Stimulated activated CD4-positive, alpha-beta T cell treated with anti-CD3 and anti-CD28 coated beads, TNF-alpha, amount 100 ng/mL, for 24 hours (primary cell): ENCODE measurements around the gene CMKLR1.

ENCODE experiments used
- DNase-seq, 3 experiments: peaks; one replicate each; pipeline ENCODE4 v3.0.0-alpha.2; 2020; ENCODE audit warnings: low read depth in 3 of 3

CMKLR1 gene, protein sequence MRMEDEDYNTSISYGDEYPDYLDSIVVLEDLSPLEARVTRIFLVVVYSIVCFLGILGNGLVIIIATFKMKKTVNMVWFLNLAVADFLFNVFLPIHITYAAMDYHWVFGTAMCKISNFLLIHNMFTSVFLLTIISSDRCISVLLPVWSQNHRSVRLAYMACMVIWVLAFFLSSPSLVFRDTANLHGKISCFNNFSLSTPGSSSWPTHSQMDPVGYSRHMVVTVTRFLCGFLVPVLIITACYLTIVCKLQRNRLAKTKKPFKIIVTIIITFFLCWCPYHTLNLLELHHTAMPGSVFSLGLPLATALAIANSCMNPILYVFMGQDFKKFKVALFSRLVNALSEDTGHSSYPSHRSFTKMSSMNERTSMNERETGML

DNA sequence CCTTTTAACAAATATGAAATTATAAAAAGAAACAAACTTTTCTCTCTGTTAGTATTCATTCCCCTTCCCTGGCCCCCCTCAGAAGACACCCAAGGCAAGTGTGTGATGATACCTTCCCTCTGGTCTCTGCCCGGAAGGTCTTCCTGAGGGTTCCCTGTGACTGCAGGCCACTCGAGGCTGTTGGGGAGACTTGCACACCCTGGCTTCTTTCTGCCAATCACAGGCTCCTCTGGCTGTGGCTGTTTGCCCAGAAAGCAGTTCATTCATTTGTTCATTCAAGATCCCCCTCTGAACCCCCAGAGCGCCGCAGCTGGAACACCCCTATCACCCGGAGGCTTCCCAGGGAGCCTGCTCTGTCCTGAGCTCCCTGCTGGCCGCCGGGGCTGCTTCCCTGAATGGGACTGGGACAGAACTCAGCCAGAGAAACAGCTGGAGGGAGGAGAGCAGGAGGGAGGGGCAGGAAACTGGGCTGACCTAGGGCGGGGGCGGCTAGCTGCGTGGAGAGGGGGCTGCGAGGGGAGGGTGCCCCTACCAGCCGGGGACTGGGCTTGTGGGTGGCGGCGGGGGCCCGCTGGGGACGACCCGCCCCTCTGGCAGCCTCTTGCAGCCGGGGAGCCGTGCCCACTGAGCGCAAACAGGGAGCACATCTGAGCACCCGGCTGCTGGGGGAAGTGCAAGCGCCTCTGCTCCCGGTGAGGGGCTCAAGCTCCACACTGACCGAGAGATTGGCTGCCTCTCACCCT, at the start of gene CMKLR1:
Gene CMKLR1, minus strand, starts transcription at position 397 of the 743 bp plus-strand sequence. CDS start 45,720 bp downstream, outside the sequence.
- DNase-seq = no peak

DNA sequence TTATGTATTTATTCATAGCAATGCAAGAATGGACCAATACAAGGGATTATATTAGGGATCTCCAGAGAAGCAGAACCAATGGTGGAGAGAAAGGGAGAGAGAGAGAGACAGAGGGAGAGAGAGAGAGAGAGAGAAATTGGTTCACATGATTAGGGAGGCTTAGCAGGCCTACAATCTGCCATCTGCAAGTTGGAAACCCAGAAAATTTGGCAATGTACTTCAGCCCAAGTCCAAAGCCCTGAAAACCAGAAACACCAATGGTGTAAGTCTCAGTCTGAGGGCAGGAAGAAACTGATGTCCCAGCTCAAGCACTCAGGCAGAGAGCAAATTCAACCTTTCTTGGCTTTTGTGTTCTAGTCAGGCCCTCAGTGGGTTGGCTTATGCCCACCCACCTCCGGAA, 48.7 kb upstream of the CMKLR1 start:
- DNase-seq = no peak

DNA sequence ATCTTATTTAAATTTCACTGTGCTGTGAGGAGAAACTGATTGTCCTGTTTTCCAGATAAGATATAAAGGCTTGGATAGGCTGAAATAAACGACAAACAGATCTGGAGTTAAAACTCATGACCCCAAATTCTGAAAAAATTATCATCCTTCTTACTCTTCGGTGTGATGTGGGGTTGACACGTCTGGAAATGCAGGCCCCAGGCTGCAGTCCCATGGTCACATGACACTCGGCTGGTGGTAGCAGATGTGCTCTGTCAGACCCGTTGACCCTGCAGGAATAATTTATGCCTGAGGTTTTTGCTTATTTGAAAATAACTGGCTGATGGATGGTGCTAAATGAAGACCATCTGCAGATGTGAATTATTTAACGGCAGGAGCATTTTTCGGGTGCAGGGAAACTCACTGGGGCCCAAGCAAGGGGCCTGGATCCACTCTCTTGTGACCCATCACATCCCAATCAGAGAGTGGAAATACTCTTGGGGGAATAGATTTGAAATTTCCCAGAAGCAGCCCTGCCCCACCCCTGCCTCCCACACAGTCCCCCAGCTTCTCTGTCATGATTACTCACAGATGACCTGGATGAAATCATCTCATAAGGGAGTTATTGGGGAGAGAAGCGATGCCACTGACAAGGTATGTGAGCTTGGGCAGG, 47.7 kb upstream of the CMKLR1 start:
- DNase-seq = no peak

DNA sequence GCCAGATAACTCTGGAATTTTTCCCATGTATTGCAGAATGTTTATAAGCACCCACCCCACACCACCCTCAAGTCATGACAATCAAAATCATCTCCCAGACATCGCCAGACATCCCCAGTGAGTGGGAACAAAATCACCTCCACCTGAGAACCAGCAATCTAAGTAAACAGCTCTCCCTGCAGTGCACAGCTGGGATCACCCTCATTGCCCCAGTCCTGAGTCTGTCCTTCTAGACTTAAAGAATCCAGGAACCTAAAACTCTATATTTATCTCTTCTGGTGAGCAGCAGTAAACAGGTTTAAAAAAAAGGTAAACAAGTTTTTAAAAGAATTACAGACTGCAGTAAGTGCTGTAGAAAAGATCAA, 43.3 kb upstream of the CMKLR1 start:
- DNase-seq = no peak

DNA sequence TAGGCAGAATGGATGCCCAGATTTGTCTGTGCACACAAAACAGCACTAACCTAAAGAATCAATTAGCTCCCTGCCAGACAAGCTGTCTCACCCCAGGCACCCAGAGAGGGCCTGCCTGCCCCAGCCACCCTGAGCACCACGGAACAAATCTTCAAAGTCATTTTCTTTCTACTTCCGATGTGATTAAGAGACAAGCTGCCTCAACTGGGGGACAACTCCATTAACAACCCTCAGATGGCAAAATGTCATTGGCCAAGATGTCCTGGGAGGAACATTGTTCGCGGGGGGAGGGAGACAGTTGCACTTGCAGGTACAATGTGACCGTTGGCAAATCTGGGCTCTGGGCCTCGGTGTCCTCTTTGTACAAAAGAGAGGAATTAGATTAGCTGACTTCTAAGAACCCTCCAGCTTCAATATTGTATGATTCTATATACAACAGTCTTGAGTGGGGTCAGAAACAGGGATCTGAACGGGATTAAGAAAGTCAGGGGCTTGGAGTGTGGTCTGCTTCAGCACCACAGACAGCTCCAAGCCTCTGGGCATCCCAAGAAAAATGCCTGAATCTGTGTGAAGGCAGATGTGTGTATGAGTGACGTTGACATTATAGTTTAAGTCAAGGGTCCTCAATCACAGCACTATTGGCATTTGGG, 42.8 kb upstream of the CMKLR1 start:
- no peak for DNase-seq

DNA sequence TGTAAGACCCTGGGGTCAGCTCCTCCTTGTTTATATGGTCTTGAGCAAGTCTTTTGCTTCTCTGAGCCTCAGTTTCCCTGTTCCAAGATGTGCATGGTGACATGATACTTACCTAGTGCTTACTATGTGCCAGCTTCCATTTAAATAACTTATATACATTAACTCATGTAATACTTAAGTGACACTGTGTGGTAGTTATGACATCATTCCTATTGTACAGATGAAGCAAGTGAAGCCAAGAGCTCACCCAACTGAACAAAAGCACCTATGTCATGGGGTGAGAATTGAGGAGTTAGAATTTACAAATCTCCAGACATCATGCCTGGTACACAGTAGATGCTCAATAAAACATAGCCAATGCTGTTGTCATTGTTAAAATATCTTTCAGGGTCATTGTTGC, 41.3 kb upstream of the CMKLR1 start:
- no peak for DNase-seq

DNA sequence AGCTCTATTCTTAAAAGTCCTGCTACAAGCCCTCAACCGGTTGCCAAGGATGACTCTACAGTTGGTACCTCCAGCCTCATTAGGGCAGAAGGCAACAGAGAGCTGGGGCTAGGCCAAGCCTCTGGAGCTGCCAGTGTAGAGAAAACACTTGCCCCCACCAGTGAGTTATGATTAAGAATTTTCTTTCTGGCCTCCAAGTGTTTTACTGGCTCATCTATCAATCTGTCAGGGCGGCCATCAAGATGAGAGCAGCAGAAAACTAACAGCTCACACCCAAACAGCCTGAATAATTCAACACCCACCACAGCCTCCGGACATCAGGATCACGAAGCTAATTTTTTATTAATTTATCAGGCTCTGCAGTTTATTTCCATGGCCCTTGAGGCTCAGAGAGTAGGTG, 40.7 kb upstream of the CMKLR1 start:
- DNase-seq = no peak

DNA sequence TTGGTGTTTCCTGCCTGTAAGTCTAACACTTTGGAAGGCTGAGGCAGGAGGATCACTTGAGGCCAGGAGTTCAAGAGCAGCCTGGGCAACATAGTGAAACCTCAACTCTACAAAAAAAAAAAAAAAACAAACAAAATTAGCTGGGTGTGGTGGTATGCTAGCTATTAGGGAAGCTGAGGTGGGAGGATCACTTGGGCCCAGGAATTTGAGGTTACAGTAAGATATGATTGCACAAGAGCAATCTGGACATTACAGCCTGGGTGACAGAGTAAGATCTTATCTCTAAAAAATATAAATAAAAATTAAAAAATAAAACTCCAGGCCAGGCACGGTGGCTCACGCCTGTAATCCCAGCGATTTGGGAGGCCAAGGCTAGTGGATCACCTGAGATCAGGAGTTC, 39.8 kb upstream of the CMKLR1 start:
- no peak for DNase-seq

DNA sequence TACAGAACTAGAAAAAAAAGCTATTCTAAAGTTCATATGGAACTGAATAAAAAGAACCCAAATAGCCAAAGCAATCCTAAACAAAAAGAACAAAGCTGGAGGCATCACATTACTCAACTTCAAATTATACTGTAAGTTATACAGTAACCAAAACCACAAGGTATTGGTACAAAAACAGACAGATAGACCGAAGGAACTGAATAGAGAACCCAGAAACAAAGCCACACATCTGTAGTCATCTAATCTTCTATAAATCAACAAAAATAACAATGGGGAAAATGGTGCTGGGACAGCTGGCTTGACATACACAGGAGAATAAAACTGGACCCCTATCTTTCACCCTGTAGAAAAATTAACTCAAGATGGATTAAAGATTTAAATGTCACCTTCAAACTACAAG, 38.1 kb upstream of the CMKLR1 start:
- no peak for DNase-seq

DNA sequence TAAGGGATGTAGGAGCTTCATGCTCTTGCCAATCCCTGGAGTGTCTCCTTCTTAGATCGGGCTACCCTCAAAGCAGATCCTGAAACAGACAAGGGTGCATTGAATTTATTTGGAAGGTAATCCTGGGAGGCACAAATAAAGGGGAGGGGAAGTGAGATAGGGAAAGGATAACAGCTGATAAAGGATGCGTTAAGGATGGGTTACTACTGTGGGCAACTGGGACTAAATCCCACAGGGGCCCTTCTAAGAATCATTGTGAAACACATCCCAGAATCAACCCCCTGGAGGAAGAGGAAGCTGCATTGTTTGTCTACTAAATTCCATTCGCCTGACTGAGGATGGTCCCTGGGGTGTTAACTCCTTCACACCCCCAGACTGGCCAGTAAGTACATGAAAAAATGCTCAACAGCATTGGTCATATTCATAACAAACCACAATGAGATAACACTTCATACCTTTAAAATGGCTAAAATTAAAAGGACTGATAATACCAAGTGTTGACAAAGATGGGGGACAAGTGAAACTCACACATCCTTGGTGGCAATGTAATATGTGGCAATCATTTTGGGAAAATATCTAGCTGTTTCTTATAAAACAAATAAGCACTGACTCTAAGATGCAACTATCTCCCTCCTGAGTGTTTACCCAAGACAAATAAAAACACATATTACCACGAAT, 37.0 kb upstream of the CMKLR1 start:
- DNase-seq = no peak

DNA sequence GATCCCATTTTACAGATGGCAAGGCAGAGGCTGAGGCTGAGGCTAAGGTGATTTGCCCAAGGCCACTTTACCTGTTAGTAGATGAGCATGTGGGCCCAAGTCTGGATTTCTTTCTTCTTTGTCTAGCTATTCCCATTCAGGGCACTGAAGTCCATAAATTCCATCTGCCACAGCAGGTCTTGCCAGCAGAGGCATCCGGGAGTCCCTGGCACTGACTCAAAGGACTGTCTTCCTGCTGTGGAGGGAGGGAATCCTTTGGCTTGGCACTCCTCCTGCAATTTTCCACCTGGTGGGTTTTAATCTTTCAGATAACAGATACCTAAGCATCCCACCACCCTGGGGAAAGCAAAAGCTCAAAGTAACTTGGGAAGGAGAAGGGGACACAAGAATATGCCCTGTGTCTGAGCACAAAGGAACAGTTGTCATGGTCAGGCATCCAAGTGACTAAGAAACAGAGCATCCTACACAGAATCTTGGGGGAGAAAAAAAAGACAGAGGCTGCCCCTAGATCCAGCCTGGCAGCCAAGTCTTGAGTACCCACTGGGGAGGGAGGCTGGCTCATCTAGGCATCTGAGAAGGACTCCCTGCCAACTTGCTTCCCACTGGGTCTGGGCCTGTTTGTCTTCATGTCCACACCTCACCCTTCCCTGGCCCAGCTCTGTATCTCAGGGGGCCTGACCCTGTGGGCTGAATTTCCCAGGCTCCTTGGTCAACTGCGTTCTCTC, 35.6 kb upstream of the CMKLR1 start:
- DNase-seq = no peak

DNA sequence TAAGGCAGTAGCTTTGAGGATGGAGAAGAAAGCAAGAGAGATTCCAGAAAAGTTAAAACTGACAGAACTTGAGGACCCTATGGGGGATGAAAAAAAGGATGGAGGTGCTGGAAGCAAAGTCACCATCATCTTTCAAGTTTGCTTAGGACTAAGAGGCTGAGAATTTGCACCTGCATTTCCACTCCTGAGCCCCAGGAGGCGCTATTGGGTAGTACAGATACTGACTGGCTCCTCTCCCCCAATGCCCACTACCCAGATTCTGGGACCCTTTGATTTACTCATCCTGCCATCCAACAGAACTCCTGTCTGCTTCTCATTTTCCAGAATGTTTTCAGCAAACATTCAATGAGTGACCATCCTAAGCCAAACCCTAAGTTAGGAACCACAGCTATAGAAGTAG, 34.0 kb upstream of the CMKLR1 start:
- no peak for DNase-seq

DNA sequence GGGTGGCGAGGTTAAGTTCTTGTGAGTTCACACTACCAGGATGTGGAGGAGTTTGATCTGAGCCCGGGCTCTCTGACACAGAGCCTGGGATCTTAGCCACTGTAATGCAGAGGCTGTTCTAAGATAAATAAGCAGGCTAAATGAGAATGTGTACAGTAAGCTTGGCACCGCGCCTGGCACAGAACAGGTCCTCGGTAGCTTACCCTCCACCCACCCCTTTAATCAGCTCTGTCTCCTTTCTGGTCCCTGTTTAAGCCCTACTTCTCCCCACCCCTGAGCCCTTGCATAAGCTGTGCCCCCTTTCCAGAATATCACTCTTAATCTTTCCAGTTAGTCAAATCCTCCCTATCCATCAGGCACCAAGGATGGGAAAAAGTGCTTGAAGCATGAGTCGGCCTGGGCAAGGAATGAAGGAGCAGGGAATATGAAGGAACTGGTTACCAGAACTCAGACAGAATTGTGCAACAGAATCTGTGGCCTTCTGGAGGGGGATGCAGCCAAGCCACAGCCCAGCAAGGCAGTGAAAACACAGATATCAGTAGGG, 32.8 kb upstream of the CMKLR1 start:
- DNase-seq = no peak

DNA sequence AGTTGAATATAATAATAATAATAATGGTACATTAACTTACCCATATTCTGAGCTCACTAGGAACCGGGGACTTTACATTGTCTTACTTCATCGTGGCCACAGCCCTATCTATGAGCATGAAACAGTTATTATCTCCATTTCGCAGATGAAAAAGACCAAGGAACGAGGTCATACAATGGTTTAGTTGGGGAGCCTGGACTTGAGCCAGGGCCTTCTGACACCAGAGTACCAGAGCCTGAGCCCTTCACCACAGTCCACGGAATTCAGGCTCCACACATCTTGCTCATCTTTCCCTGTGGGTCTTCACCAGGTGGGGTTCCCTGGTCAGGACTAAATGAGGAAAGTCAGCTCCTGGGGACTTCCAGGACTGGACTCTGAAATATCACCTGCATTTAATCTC, 31.3 kb upstream of the CMKLR1 start:
- no peak for DNase-seq

DNA sequence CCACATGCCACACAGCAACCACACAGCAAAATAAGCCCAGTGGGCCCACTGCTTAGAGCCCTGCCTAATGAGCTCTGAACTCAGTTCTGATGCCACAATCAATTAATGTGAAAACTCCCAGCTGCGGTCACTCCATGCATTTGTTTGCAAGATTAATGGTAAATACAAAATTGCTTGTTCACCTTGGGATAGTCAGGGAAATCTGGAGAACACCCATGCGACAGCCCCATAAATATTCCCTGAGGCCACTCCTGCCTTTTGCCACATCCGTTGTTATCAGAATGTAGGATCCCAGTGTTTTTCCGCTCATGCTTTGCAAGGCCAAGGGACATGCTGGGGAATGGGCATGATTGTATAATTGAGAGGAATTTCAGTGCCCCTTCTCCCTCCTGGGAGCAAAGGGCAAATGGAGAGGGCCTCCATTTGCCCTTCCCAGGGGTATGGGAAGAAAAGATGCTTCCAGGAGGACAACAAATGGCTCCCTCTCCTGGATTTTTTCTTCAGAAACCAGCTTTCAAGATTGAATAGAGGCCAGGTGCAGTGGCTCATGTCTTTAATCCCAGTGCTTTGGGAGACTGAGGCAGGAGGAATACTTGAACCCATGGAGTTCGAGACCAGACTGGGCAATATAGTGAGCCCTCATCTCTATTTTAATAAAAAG, 30.8 kb upstream of the CMKLR1 start:
- no peak for DNase-seq

DNA sequence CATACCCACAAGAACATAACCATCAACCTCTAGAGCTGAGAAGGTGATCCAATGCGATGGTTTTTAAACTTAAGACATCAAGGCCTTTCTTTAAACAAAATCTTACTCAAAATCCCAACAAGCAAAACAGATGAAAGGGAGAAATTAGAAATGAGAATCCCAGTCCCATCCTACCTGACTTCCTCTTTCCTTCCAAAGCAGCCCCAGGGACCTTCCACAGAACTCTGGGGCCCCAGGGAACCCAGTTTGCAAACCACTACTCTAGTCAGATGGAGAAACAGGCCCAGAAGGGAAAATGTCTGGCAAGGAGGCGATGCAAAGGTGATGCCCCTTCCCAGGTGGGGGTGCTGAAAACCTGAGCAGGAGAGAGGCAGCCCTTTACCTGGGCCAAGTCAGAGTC, 29.0 kb upstream of the CMKLR1 start:
- DNase-seq = no peak

DNA sequence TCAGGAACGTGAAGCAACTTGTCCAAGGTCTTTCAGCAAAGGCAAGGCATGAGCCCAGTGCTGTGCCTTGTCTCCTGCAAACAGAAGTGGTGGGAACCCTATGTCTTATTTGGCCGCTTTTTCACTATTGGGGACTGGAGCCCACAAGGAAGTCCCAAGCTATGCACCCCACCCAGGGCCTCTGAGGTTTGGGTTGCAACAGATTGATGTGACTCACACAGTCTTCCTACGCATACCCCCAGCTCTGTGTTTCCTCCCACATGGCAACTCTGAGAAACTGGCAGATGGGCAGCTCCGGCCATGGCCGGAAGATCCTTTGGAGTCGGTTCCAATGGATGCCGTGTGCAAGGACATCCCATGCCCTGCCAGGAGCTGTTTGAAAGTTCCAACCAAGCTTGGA, 28.3 kb upstream of the CMKLR1 start:
- no peak for DNase-seq

DNA sequence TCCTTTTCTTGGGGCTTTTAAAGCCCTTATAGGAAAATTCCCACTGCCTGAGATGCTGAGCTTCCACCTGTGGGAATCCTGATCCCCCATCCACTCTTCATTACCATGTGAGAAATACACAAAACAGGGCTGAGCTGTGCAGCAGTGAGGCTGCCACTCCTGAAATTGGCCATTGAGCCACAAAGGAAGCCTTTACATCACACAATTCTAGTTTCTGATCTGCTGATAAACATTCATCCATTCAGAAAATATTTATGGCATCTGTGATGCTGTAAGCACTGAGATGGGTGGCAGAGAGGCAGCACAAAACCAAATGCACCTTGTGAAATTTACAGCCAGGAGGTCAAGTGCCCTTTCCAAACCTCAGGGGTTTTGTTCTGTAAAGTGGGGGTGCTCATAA, 26.2 kb upstream of the CMKLR1 start:
- DNase-seq = no peak

DNA sequence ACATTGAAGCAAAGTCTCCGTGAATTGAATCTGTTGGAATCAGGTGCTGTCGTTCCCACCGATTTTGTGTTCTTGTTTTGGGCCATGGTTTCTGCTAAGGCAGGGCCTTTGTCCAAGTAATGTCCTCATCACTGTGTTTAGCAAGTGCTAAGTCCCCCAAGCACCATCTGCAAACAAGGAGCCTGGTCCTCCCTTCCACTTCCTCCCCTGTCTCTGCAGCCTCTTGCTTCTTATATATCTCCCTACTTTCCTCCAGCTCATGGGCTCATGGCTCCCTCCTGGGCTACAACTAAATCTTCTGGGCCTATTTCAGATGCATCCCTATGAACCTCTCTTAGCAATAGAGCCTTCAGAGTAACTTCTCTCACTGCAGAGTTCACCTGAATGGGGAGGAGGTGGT, 25.8 kb upstream of the CMKLR1 start:
- DNase-seq = no peak

DNA sequence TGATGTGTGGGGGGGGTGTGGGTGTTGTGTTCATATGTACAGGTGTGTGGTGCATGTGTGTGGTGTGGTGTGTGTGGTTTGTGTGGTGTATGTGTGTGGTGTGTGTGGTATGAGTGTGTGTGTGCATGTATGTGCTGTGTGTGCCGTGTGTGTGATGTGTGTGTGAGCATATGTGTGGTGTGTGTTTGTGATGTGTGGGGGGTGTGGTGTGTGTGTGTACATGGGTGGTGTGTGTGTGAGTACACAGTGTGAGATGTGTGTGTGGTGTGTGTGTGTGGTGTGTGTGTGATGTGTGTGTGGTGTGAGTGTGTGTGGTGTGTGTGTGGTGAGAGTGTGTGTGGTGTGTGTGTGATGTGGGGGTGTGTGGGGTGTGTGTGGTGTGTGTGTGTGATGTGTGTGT, 24.5 kb upstream of the CMKLR1 start:
- no peak for DNase-seq
